HEK293 (cell line): ENCODE data around the gene IL18R1.

ENCODE experiments used
- CTCF ChIA-PET: fragments of 350-600 bp; formaldehyde crosslinking; extraction: SDS; loops from one replicate; lab custom pipeline; 2021; ENCODE audit warnings: antibody characterized with exemption; lab: Yijun Ruan, JAX
- POLR2A ChIA-PET: fragments of 300-600 bp; formaldehyde crosslinking; extraction: SDS; loops from one replicate; lab custom pipeline; 2020; ENCODE audit warnings: antibody characterized with exemption, inconsistent platforms; lab: Yijun Ruan, JAX
- H3K27ac ChIP-seq: fragments of 200-500 bp; sonication (Bioruptor generic); 2 replicates; pipeline ENCODE4 v1.5.1; 2014; ENCODE audit warnings: low read depth, low read length, control low read depth, inconsistent platforms; ENCODE audit errors: extremely low read depth
- H3K36me3 ChIP-seq, 2 experiments: fragments of 200-500 bp in 1 of 2; sonication (Bioruptor generic) in 1 of 2; 1 replicate in 1 of 2; 2 replicates in 1 of 2; pipeline ENCODE4 v1.5.1; 2014 to 2017; ENCODE audit warnings: inconsistent platforms in 2 of 2, low read length in 2 of 2; ENCODE audit not compliant: control insufficient read depth in 2 of 2, insufficient read depth in 1 of 2
- H3K4me1 ChIP-seq: fragments of 200-500 bp; sonication (Bioruptor generic); 2 replicates; pipeline ENCODE4 v1.5.1; 2014; ENCODE audit warnings: mild to moderate bottlenecking, low read length, inconsistent platforms; ENCODE audit not compliant: control insufficient read depth, insufficient read depth
- H3K4me3 ChIP-seq: 2 replicates; pipeline ENCODE4 v1.5.1; 2011; ENCODE audit warnings: low read depth, mild to moderate bottlenecking, control low read depth, low read length, moderate library complexity
- H3K9me3 ChIP-seq: fragments of 200-500 bp; sonication (Bioruptor generic); 2 replicates; pipeline ENCODE4 v1.5.1; 2014; ENCODE audit warnings: low read depth, low read length, inconsistent platforms; ENCODE audit not compliant: control insufficient read depth, insufficient read depth
- ATF2 ChIP-seq: fragments of 450-650 bp; formaldehyde crosslinking; IDR thresholded peaks from 2 replicates; pipeline ENCODE4 v1.5.1; 2016; ENCODE audit warnings: missing biosample characterization, missing genetic modification characterization, low read depth
- EGR2 ChIP-seq: fragments of 450-650 bp; formaldehyde crosslinking; IDR thresholded peaks from 2 replicates; pipeline ENCODE4 v1.5.1; 2016; ENCODE audit warnings: low read depth, missing biosample characterization, missing genetic modification characterization
- GLI4 ChIP-seq: fragments of 450-650 bp; formaldehyde crosslinking; IDR thresholded peaks from 2 replicates; pipeline ENCODE4 v1.5.1; 2016; ENCODE audit warnings: missing biosample characterization, missing genetic modification characterization
- MZF1 ChIP-seq: fragments of 450-650 bp; formaldehyde crosslinking; IDR thresholded peaks from 2 replicates; pipeline ENCODE4 v1.5.1; 2017; ENCODE audit warnings: missing biosample characterization, missing genetic modification characterization, borderline replicate concordance
- WT1 ChIP-seq: fragments of 450-650 bp; formaldehyde crosslinking; IDR thresholded peaks from 2 replicates; pipeline ENCODE4 v1.5.1; 2016; ENCODE audit warnings: missing biosample characterization, missing genetic modification characterization
- ZBTB11 ChIP-seq: fragments of 450-650 bp; formaldehyde crosslinking; conservative IDR thresholded peaks from 2 replicates; pipeline ENCODE4 v1.5.1; 2016; ENCODE audit warnings: low read depth, missing biosample characterization, missing genetic modification characterization
- ZBTB20 ChIP-seq: fragments of 450-650 bp; formaldehyde crosslinking; IDR thresholded peaks from 2 replicates; pipeline ENCODE4 v1.5.1; 2016; ENCODE audit warnings: missing biosample characterization, missing genetic modification characterization
- ZBTB8A ChIP-seq: fragments of 450-650 bp; formaldehyde crosslinking; IDR thresholded peaks from 2 replicates; pipeline ENCODE4 v1.5.1; 2016; ENCODE audit warnings: missing biosample characterization, missing genetic modification characterization
- ZIC2 ChIP-seq: fragments of 450-650 bp; formaldehyde crosslinking; IDR thresholded peaks from 2 replicates; pipeline ENCODE4 v1.5.1; 2016; ENCODE audit warnings: missing biosample characterization, missing genetic modification characterization
- ZNF10 ChIP-seq: fragments of 450-650 bp; formaldehyde crosslinking; IDR thresholded peaks from 2 replicates; pipeline ENCODE4 v1.5.1; 2017; ENCODE audit warnings: missing biosample characterization, missing genetic modification characterization
- ZNF37A ChIP-seq: fragments of 450-650 bp; IDR thresholded peaks from 2 replicates; pipeline ENCODE4 v1.5.1; 2018; ENCODE audit warnings: missing biosample characterization, missing genetic modification characterization
- ZNF394 ChIP-seq: fragments of 450-650 bp; formaldehyde crosslinking; IDR thresholded peaks from 2 replicates; pipeline ENCODE4 v1.5.1; 2016; ENCODE audit warnings: missing biosample characterization, missing genetic modification characterization, mild to moderate bottlenecking, moderate library complexity, borderline replicate concordance
- ZNF404 ChIP-seq: fragments of 450-650 bp; formaldehyde crosslinking; IDR thresholded peaks from 2 replicates; pipeline ENCODE4 v1.5.1; 2017; ENCODE audit warnings: missing biosample characterization, missing genetic modification characterization
- ZNF513 ChIP-seq: fragments of 450-650 bp; IDR thresholded peaks from 2 replicates; pipeline ENCODE4 v1.5.1; 2018; ENCODE audit warnings: missing biosample characterization, missing genetic modification characterization
- ZNF518A ChIP-seq: fragments of 450-650 bp; formaldehyde crosslinking; conservative IDR thresholded peaks from 2 replicates; pipeline ENCODE4 v1.5.1; 2016; ENCODE audit warnings: low read depth, missing biosample characterization, missing genetic modification characterization
- ZNF530 ChIP-seq: fragments of 450-650 bp; formaldehyde crosslinking; IDR thresholded peaks from 2 replicates; pipeline ENCODE4 v1.5.1; 2016; ENCODE audit warnings: low read depth, missing biosample characterization, missing genetic modification characterization
- ZNF548 ChIP-seq: fragments of 450-650 bp; formaldehyde crosslinking; IDR thresholded peaks from 2 replicates; pipeline ENCODE4 v1.5.1; 2016; ENCODE audit warnings: missing biosample characterization, missing genetic modification characterization
- ZNF580 ChIP-seq: fragments of 450-650 bp; formaldehyde crosslinking; IDR thresholded peaks from 2 replicates; pipeline ENCODE4 v1.5.1; 2016; ENCODE audit warnings: missing biosample characterization, missing genetic modification characterization
- ZNF600 ChIP-seq: fragments of 450-650 bp; formaldehyde crosslinking; IDR thresholded peaks from 2 replicates; pipeline ENCODE4 v1.5.1; 2016; ENCODE audit warnings: missing biosample characterization, missing genetic modification characterization
- ZNF664 ChIP-seq: fragments of 450-650 bp; formaldehyde crosslinking; IDR thresholded peaks from 2 replicates; pipeline ENCODE4 v1.5.1; 2016; ENCODE audit warnings: missing biosample characterization, missing genetic modification characterization
- ZNF677 ChIP-seq: fragments of 450-650 bp; IDR thresholded peaks from 2 replicates; pipeline ENCODE4 v1.5.0; 2018; ENCODE audit warnings: missing biosample characterization, mild to moderate bottlenecking, missing genetic modification characterization, moderate library complexity
- ZNF701 ChIP-seq: fragments of 450-650 bp; formaldehyde crosslinking; IDR thresholded peaks from 2 replicates; pipeline ENCODE4 v1.5.1; 2016; ENCODE audit warnings: missing biosample characterization, missing genetic modification characterization
- ZNF843 ChIP-seq: fragments of 450-650 bp; formaldehyde crosslinking; IDR thresholded peaks from 2 replicates; pipeline ENCODE4 v1.5.1; 2016; ENCODE audit warnings: missing biosample characterization, missing genetic modification characterization
- ZSCAN23 ChIP-seq: fragments of 450-650 bp; formaldehyde crosslinking; IDR thresholded peaks from 2 replicates; pipeline ENCODE4 v1.5.1; 2016; ENCODE audit warnings: missing biosample characterization, missing genetic modification characterization
- ZSCAN4 ChIP-seq: fragments of 450-650 bp; formaldehyde crosslinking; IDR thresholded peaks from 2 replicates; pipeline ENCODE4 v1.5.1; 2017; ENCODE audit warnings: missing biosample characterization, missing genetic modification characterization

Gene IL18R1

GRCh38 chr2:102391565-102391964 is 36.0 kb downstream of the IL18R1 start:
- ChIA-PET CTCF (no interaction called here), POLR2A (no interaction called here)
- no peaks in the 10 kb centered on the region for H3K36me3 ChIP-seq
- TF ChIP-seq ZBTB20 (tag by site-specific recombination) (no peak), ZNF37A (tag by site-specific recombination) (no peak), ZNF548 (tag by site-specific recombination) (no peak), ZNF600 (tag by site-specific recombination) (no peak), WT1 (tag by site-specific recombination) (no peak), ZIC2 (tag by site-specific recombination) (no peak), ZNF394 (no peak), ATF2 (tag by site-specific recombination) (no peak), ZNF530 (no peak), ZSCAN4 (tag by site-specific recombination) (no peak), ZNF843 (tag by site-specific recombination) (no peak), ZNF513 (no peak), ZBTB8A (no peak), MZF1 (no peak), EGR2 (no peak)
- no peak overlapping the region for H3K4me3 ChIP-seq
- H3K27ac ChIP-seq: no peak overlapping the region
- peaks cover 4% of the 10 kb centered on the region; the same call in 1 of the 2 replicates for H3K4me1 ChIP-seq
- H3K9me3 ChIP-seq: no peaks in the 10 kb centered on the region

- ChIA-PET POLR2A (no interaction called here), CTCF (interaction anchor here (0.9 kb wide), 1 partner anchor 80 kb away, joined by 3 read pairs; no protein-coding TSS in a partner anchor)
- no peaks in the 10 kb centered on the region for H3K9me3 ChIP-seq
- TF ChIP-seq ZNF664 (tag by site-specific recombination): no peak
- TF ChIP-seq ZNF10 (tag by site-specific recombination): no peak
- no peak for TF ChIP-seq ZNF518A
- TF ChIP-seq ZBTB8A: no peak
- no peak for TF ChIP-seq ZBTB11 (tag by site-specific recombination)
- no peak for TF ChIP-seq ZNF404 (tag by site-specific recombination)
- no peak for TF ChIP-seq ZNF580 (tag by site-specific recombination)
- TF ChIP-seq ZNF677 (tag by site-specific recombination): no peak
- TF ChIP-seq ZNF701 (tag by site-specific recombination): no peak
- TF ChIP-seq GLI4 (tag by site-specific recombination): no peak
- no peak for TF ChIP-seq ZSCAN23 (tag by site-specific recombination)
- TF ChIP-seq EGR2: no peak
- no peaks in the 10 kb centered on the region for H3K36me3 ChIP-seq
- H3K4me1 ChIP-seq: peaks cover 4% of the 10 kb centered on the region; the same call in 1 of the 2 replicates
- H3K4me3 ChIP-seq: no peak overlapping the region
- H3K27ac ChIP-seq: no peak overlapping the region
These were observed 36.5 kb downstream of the IL18R1 start for GRCh38 chr2:102392096-102392495.
